Forelimb muscle (tissue), 1 donor: ENCODE data around the gene PCDHA10. TPM values are rescaled to one million over a fixed set of nuclear protein-coding genes. Genes with fewer than 3 reads are reported as not detected.
"Not testable (repeated sequence)": the region's sequence is repeated elsewhere in the genome, so short reads cannot be mapped to it uniquely, and the experiment has no call there.

Experiments used
- DNase-seq: peaks from one replicate; pipeline ENCODE4 v3.0.0-alpha.2; 2013; ENCODE audit warnings: low read depth
- polyA plus RNA-seq: library from polyadenylated mRNA; unstranded; fragments of 120-200 nt; gene quantifications from one replicate; pipeline ENCODE4 v1.2.1, GENCODE V29; 2013; ENCODE audit not compliant: insufficient read length

The PCDHA10 gene
- 0.05 TPM for polyA plus RNA-seq

- no peak for DNase-seq
Observed at GRCh38 chr5:140855772-140856674, at the start of gene PCDHA10. Gene PCDHA10 (plus strand): TSS chr5:140855897. CDS start chr5:140856049, 152 bp downstream.

- DNase-seq, result no peak
Observed at GRCh38 chr5:140806834-140807775, 48.6 kb upstream of the PCDHA10 start, which contains the start of gene PCDHA4. Gene PCDHA4 (plus strand): TSS chr5:140807068.

- not testable (repeated sequence) for DNase-seq
Observed at GRCh38 chr5:140808241-140808888, 47.3 kb upstream of the PCDHA10 start.

GRCh38 chr5:140808889-140809291 is 46.8 kb upstream of the PCDHA10 start:
- no peak for DNase-seq

DNA sequence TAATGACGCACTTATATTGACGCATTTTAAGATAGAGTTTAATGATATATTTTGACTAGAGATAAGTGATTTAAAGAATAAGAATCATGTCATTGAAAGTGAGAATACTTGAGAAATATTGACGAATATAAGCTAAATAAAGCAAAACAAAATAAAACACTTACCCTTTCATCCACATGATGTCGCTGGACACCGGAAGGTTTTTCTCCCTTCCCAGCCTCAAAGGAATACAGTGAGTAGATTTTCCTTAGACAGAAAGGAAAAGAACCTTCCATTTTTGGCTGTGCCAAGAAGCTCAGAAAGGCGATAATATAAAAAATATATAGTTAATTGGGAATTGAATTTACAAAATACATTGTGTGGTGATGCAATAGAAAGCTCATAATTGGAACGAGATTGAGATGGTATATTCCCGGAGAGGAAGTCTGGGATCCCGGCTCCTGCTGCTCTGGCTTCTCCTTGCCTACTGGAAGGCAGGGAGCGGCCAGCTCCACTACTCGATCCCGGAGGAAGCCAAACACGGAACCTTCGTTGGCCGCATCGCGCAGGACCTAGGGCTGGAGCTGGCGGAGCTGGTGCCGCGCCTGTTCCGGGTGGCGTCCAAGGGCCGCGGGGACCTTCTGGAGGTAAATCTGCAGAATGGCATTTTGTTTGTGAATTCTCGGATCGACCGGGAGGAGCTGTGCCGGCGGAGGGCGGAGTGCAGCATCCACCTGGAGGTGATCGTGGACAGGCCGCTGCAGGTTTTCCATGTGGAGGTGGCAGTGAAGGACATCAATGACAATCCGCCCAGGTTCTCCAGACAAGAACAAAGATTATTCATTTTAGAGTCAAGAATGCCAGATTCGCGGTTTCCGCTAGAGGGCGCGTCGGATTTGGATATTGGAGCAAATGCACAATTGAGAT is 34.1 kb upstream of the PCDHA10 start, which contains the start of gene PCDHA5:
PCDHA5 (plus strand) TSS at position 239 of the 906 bp plus-strand sequence.
- no peak for DNase-seq

- no peak for DNase-seq
Observed at GRCh38 chr5:140822281-140822629, 33.4 kb upstream of the PCDHA10 start.

DNA sequence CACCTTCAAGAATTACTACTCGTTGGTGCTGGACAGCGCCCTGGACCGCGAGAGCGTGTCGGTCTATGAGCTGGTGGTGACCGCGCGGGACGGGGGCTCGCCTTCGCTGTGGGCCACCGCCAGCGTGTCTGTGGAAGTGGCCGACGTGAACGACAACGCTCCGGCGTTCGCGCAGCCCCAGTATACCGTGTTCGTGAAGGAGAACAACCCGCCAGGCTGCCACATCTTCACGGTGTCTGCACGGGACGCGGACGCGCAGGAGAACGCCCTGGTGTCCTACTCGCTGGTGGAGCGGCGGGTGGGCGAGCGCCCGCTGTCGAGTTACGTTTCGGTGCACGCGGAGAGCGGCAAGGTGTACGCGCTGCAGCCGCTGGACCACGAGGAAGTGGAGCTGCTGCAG is 32.7 kb upstream of the PCDHA10 start:
- DNase-seq, result not testable (repeated sequence)

DNA sequence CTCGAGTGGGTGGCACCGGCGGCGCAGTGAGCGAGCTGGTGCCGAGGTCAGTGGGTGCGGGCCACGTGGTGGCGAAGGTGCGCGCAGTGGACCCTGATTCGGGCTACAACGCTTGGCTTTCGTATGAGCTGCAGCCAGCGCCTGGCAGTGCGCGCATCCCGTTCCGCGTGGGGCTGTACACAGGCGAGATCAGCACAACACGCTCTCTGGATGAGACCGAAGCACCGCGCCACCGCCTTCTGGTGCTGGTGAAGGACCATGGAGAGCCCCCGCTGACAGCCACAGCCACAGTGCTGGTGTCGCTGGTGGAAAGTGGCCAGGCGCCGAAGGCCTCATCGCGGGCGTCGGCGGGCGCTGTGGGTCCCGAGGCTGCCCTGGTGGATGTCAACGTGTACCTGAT is 32.2 kb upstream of the PCDHA10 start:
- DNase-seq, result no peak

DNA sequence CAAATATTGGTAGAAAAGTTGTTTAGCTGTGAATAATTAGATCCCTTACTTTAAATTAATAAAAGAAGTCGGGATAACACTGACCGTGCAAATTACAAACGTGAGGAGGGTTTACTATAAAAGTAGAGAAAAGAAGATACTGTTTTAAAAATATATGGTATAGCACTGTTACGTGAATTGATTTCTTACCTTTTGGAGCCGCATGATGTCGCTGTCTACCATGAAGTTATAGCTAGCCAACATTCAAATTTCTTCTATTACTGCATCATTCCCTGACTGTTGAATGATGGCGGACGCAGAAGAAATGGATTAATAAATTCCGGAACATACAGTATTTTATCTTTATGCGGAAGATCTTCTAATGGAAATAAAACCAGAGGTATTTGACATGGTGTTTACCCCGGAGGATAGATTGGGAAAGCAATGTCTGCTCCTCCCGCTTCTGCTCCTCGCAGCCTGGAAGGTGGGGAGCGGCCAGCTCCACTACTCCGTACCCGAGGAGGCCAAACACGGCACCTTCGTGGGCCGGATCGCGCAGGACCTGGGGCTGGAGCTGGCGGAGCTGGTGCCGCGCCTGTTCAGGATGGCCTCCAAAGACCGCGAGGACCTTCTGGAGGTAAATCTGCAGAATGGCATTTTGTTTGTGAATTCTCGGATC is 27.9 kb upstream of the PCDHA10 start, which contains the start of gene PCDHA6:
PCDHA6 (plus strand) TSS at position 257 of the 658 bp plus-strand sequence; CDS start at position 389, 132 bp downstream.
- DNase-seq, result no peak

GRCh38 chr5:140828362-140828737 is 27.3 kb upstream of the PCDHA10 start:
- DNase-seq, result no peak

- DNase-seq, result not testable (repeated sequence)
Observed at GRCh38 chr5:140829511-140830501, 25.9 kb upstream of the PCDHA10 start.

GRCh38 chr5:140833993-140834392 is 21.7 kb upstream of the PCDHA10 start, which contains the start of gene PCDHA7:
Gene PCDHA7 (plus strand): TSS chr5:140834269. CDS start chr5:140834384, 115 bp downstream.
- DNase-seq, result no peak

- DNase-seq, result not testable (repeated sequence)
Observed at GRCh38 chr5:140834439-140835008, 21.2 kb upstream of the PCDHA10 start.

GRCh38 chr5:140835622-140836510 is 19.8 kb upstream of the PCDHA10 start:
- no peak for DNase-seq

DNA sequence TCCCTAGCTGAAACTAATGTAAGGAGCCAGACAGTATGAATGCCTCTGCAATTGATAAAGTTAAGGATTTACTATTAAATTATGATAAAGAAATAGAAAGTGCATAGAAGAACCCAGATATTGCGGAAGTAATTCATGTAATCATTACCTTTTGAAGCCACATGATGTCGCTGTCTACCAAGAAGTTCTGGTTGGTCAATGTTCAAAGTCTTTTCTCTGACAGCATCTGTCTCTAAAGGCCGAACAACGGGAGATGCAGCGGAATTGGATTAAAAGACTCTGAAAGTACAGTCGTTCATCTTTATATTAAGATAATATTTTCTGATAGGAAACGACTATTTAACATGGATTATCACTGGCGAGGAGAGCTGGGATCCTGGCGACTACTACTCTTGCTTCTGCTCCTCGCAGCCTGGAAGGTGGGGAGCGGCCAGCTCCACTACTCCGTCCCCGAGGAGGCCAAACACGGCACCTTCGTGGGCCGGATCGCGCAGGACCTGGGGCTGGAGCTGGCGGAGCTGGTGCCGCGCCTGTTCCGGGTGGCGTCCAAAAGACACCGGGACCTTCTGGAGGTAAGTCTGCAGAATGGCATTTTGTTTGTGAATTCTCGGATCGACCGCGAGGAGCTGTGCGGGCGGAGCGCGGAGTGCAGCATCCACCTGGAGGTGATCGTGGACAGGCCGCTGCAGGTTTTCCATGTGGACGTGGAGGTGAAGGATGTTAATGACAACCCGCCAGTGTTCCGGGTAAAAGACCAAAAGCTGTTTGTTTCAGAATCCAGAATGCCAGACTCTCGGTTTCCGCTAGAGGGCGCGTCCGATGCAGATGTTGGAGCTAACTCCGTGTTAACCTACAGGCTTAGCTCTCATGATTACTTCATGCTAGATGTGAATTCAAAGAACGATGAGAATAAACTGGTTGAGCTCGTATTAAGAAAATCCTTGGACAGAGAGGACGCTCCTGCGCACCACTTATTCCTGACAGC is 14.4 kb upstream of the PCDHA10 start, which contains the start of gene PCDHA8:
PCDHA8 (plus strand) TSS at position 210 of the 985 bp plus-strand sequence; CDS start at position 345, 135 bp downstream.
- DNase-seq, result no peak
